Skin of body (tissue), 2 donors: ENCODE results near the gene BRAT1. TPM values are rescaled to one million over a fixed set of nuclear protein-coding genes. Genes with fewer than 3 reads are reported as not detected.
"Not testable (repeated sequence)": the region's sequence is repeated elsewhere in the genome, so short reads cannot be mapped to it uniquely, and the experiment has no call there.

ENCODE experiments used
- DNase-seq: peaks from one replicate; lab custom pipeline; 2025; lab: John Stamatoyannopoulos, UW
- total RNA-seq: library from RNA; depleted of rRNA; stranded (reverse); fragments of >200 nt; gene quantifications from one replicate; pipeline ENCODE4 v1.2.3, GENCODE V29; 2014

The BRAT1 gene
- total RNA-seq, 1 donor from 2014 or later, result 17.4 TPM

DNA sequence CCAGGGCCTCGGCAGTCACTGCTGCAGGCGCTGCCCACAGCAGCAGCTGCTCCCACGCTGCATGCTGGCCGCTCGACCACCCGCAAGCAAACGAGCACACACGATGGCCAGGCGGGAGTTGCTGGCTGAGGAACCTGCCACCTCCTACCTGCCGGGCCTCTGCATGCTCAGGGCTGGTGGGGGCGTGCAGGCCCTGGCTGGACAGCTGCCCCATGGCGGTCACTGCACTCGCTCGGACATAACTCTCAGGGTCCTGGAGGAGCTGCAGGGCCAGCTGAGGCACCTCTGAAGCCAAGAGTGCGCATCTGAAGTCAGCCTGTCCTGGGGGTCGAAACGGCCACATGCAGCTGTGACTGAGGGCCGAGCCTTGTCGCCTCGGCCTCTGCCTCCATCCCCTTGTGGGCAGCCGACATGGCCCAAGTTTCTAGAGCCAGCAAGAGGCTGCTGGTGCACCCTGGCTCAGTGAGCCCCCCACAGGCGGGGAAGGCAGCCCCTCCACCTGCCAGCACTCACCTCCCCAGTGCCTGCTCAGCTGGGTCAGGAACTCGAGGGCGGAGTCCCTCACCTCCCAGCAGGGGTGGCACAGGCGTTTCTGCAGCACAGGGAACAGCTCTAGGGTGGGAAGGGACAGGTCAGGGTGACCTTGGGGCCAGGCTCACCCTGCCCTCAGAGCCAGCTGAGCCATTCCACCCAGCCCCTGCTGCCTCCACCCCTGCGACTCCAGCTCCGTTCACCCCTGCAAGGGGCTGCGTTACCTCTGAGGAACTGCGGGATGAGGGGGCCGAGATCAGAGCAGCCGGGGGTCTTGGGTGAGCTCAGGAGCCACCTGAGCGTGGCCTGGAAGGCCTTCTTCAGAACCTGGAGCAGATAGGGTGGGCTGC is 16.1 kb downstream of the BRAT1 start:
- no peak for DNase-seq

DNA sequence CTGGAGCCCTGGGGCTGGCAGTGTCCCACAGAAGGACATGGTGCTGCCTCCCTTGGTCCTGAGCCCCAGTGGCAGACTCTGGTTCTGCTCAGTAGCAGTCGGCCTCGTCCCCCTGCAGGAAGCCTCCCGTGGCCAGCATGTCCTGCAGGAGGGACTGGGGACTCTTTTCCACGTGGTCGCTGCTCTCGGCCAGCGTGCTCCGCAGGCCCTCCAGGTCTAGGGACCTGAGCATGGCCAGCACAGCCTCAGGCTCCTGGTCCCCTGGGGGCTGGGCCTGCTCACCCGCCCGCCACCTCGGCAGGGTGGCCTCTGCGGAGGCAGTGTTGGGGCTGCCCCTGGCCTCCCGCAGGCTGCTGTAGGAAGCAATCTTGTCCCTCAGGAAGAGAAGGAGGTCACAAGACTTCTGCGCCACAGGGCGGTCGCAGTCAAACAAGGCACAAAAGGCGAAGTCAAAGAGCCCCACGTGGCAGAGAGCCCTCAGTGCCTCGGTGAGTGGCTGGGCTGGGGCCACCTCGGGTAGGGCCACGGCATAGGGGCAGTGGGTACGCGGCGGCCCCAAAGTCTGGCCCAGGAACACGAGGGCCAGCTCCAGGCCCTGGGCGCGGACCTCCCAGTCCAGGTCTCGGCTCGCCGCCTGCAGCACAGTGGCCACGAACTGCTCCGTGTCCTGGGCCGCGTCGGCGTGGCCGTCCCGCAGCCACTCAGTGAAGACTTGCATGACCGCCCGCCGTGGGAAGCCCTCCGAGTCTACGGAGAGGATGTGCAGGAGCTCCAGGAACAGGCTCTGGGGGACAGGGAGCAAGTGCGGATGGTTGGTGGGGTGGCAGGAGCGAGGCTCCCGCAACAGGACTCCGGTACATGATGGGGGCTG is 17.1 kb downstream of the BRAT1 start:
- no peak for DNase-seq

DNA sequence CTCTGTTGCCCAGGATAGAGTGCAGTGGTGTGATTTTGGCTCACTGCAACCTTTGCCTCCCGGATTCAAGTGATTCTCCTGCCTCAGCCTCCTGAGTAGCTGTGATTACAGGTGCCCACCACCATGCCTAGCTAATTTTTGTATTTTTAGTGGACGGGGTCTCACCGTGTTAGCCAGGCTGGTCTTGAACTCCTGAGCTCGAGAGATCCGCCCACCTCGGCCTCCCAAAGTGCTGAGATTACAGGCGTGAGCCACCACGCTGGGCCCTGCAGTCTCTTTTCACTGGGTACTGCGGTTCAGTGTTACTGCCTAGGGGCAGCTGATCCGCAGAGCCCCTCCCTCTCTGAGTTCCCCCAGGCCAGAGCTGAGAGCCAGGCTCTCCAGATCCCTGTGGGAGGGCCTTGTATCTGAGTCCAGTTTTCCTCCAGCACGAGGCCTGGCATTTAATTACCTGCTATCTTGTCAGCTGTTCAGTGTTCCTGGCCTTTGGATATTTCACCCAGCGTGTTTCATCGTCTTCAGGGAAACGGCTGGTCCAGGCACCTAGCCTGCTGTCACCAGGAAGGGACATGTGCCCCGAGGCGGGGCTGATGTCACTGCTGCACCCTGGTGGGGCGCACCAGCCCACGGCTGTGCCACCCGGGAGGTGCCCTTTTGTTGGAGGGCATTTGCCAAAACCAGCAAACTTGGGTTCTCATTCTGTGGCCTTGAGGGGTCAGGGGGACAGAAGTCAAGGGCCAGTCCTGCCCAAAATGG is 19.3 kb downstream of the BRAT1 start:
- DNase-seq, result not testable (repeated sequence)

DNA sequence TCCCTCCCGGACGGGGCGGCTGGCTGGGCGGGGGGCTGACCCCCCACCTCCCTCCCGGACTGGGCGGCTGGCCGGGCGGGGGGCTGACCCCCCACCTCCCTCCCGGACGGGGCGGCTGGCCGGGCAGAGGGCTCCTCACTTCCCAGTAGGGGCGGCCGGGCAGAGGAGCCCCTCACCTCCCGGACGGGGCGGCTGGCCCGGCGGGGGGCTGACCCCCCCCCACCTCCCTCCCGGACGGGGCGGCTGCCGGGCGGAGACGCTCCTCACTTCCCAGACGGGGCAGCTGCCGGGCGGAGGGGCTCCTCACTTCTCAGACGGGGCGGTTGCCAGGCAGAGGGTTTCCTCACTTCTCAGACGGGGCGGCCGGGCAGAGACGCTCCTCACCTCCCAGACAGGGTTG is 21.1 kb downstream of the BRAT1 start:
- not testable (repeated sequence) for DNase-seq

DNA sequence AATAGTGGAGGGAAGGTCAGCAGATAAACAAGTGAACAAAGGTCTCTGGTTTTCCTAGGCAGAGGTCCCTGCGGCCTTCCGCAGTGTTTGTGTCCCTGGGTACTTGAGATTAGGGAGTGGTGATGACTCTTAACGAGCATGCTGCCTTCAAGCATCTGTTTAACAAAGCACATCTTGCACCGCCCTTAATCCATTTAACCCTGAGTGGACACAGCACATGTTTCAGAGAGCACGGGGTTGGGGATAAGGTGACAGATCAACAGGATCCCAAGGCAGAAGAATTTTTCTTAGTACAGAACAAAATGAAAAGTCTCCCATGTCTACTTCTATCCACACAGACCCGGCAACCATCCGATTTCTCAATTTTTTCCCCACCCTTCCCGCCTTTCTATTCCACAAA is 21.8 kb downstream of the BRAT1 start:
- not testable (repeated sequence) for DNase-seq

DNA sequence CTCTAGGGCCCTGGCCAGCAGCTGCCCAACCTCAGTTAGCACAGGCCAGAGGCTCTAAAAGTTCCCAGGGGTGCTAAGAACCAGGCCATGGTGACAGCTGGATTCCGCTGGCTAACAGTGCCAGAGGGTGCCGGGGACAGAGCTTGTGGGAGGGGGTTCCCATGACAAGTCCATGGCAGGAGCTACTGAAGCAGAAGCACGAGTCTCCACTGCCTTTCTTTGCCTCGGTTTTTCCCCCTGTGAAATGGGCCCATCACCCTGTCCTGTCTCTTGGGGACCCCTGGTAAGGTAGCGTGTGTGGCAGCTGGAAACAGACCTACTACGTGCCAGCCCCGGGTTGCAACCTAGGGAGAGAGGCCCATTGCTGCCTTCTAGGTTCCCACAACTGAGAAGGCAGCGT is 22.5 kb downstream of the BRAT1 start:
- not testable (repeated sequence) for DNase-seq

DNA sequence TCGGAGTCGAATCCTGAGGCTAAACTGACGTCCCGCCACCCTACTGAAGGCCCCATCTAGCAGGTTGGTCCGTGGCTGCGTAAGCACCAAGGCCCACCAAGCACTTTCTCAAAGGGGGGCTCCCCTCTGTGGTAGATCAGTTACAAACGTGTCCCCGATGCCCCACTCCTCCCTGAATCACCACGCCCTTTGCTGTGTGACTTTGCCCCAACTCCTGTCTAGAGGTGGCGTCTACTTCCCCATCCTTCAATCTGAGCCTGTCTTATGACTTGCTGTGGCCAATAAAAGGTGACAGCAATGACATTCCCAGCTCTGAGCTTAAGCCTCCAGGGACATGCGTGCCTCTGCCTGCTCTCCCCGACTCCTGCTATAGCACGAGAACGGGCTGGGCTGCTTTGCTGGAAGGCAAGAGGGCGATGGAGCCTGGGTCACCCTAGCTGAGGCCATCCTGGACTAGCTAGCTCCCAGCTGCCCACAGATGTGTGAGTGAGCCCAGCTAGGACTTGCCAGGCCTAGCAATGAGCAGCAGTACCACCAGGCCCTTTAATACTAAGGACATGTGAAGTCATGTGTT is 23.0 kb downstream of the BRAT1 start:
- DNase-seq, result not testable (repeated sequence)

DNA sequence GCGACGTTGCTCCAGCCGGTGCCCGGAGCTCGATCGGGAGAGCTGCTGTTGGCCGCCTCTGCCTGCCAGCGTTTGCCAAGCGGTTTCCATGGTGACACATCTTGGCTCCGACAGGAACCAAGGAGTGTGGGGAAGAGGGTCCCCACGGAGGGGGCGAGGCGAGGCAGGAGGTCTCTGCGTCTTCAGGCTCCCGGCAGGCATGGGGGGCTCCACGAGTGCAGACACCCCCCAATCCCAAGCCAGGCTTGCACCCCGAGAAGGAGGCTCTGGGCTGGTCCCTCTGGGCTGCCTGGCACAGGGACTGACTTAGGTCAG is 23.6 kb downstream of the BRAT1 start:
- not testable (repeated sequence) for DNase-seq

DNA sequence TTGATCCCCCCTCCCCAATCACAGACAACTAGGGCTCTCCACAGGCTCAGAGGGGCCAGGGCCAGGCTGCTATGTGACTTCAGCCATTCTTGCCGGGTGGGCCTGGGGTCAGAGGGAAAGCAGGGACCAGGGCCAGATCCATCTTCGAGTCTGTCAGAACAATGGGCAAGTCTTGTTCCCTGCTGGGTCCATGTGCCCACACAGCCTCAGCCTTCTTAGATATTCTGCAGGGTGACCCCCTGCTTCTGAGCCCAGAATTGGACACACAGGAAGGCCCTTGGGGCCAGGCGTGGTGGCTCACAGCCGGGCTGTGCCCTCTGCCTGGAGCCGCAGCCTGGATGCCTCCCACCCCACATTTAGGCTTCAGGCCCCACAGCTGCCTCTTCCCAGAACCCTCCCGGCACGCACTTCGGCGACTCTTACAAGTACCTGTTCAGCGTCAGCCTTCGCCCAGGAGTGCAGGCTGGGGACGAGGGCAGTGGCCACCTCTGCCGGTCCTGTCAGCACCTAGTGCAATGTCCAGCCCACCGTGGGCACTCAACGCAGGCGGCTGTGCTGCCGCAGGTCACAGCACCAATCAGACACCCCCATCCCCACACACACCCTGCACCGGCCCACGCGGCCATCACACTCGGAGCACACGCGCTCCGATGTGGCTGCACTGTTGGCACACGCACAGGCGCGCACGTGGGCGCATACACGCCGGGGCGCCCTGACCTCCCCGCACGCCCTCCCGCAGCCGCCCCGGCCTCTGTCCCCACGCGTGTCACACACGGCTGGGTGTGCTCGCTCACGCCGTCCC is 24.1 kb downstream of the BRAT1 start:
- DNase-seq, result not testable (repeated sequence)

DNA sequence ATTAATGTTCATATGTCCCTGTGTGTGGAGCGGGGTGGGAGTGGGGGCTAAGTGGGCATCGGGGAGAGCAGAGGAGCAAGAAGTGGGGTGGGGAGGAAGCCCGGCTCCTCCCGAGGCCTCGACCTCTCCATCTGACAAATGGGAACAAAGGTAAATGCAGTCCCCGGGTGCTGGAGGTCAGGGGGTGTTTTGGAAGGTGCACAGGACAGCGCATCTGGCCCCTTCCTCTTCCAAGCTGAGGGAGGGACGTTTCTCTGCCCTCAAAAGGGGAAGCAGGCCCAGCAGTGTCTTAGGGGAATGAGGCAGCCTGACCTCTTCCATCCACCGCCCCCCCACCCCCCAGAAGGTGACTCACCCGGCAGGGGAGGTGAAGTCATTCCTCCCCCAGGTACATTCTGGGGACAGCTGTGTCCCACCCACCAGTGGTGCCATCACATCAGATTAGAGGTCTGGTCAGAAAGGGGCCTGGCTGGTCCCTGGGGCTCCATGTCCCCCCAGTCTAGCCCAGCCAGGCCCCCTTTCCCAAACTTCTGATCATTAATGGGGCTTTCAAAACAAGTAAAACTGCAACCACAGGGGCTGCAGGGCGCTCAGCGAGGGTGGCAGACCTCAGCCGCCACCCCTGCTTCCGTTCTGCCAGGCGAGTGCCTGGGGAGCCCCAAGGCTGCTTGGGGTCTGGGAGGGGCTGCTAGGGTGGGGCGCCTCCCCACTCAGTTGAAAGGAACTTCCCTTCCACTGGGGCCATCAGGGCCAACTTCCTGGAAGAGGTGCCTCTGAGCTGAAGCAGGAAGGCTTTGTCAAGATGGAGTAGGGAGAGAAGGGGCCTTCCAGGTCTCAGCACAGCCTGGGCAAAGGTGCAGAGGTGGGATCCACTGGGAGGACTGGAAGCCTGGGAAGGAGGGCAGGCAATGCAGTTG is 25.0 kb downstream of the BRAT1 start:
- DNase-seq, result no peak

DNA sequence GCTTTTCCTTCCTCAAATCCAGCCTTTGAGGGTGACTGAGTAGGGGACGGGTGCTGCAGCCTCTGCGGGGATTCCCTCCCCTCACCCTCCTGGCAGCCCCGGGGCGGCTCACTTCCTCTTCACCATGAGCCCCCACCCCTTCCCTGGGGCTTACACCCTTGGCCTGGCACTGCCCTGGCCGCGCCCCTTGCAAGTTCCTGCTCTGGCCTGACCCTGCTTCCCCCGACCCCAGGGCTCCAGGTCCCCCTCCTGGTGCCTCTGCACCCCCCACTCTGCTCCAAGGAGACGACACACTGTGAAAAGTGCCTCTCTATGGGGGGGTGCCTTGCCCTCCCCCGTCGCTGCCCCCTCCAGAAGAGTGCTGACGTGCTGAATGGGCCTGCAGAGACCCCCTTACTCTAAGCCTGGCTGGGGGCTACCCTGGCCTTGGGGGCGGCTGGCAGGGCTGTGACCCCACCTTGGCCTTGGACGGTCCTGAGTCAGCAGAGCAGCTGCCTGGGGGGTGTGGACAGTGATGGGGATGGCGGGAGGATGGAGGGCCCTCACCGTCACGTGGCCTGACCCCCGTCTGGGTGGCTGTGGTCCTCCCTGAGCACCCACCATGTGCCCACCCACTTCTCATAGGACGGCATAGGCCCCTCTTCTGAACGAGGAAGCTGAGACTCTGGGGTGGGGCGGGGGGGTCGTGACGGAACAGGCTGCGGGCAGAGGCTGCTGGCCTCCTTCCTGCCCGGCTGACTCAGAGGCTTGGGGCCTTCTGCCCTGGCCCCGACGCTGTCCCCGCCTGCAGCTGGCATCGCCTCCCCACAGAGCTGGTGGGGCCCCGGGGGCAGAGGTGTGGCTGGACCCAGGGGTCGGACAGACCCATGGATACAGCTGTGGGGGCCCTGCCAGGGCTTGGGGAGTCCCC is 25.9 kb downstream of the BRAT1 start:
- no peak for DNase-seq

DNA sequence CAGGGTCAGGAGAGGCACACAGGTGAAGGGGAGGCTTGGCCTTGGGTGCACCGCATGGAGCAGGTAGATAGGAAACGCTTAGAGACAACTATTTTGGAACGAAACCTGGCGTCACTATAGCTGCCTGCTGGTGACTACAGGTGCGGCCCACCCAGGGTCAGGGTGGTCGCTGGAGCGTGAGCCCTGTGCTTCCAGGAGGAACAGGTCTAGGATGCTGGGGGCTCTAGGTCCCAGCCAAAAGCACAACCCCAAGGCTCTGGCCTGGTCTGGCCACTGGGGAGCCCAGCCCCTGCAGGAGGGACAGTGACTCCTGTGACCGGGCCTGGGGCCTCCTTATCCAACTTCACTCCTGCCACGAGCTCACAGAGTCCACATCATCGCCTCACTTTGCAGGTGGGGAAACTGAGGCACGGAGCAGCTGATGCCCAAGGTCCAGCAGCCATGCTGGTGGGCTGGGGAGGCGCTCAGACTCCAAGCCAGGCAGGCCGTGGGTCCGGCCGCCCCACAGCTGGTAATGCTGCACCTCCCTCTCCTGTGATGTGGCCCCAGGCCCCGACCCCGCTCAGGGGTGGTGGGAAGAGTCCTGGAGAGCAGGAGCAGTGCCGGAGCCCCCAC is 26.7 kb downstream of the BRAT1 start:
- DNase-seq, result no peak

DNA sequence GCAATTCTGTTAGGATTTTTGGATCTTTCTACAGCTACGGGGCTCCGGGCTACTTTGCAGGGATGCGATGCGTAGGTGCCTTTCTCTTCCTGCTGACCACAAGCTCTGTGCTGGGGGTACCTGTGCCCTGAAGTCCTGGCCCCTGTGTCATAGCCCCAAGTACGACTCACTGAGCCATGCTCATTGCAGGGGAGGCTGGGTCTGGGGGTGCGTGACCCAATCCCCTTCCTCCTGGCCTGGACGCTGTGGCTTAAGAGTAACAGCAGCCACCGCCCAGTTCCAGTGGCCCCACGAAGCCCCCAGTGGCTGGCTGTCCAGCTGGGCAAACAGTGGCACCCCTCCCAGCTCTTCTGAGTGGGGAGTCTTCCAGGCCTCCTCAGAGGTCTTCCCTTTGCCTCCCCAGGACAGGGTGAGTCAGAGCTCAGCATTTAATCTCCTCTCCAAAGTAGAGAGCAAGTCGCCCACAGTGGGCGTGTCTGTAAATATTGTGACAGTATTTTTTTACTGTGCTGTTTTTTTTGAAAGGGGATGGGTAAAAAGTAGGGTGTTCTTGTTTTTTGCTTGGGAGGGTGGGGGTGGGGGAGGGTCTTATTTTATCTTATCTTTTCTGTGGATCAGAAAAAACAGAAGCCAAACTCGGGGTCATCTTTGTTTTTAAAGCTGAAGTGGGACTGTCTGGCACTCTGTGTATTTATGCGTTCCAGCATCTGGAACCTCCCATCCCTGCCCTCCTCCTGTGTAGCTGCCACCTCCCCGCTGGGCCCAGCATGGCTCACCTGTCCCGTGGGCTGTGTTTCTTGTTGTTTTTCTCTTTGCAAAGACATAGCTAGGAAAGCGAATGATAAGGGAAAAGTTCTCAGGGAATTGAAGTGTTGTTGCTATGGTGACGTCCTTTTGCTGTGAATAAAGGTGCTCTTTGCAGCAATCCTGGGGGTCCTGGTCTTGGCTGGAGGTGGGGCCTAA is 27.5 kb downstream of the BRAT1 start:
- no peak for DNase-seq

DNA sequence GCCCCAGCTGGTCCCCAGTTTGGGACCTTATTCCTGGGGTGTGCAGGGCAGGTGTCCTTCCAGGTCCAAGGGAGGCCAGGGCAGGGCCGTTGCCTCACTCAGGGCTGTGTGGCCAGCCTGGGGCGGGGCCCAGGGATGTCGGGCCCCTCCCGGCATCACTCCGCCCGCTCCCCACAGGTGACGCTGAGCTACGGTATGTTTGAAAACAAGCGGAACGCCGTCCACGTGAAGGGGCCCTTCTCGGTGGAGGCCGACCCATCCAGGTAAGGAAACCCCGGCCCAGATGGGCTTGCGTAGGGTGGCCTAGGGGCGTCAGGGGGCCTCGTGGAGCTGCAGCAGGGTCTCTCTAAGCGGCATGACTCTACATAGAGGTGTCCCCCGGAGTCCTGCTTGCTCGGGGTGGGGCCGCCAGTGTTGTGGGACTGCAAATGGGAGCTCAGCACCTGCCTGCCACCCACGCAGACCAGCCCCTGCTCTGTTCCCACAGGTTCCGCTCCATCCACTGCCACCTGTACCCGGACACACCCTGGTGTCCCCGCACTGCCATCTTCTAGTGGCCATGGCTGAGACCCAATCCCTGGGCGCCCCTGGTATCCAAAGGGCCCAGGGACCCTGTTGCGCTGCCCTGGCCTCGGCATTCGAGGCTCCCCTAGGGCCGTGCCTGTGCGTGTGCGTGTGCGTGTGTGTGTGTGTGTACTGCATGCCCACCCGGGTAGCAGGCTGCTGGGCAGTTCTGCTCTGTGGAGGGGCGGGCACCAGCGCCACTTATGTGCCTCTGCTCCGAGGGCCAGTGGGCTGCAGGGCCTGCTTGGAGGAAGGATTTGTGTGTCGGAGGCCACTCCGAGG is 28.4 kb downstream of the BRAT1 start:
- DNase-seq, result no peak

DNA sequence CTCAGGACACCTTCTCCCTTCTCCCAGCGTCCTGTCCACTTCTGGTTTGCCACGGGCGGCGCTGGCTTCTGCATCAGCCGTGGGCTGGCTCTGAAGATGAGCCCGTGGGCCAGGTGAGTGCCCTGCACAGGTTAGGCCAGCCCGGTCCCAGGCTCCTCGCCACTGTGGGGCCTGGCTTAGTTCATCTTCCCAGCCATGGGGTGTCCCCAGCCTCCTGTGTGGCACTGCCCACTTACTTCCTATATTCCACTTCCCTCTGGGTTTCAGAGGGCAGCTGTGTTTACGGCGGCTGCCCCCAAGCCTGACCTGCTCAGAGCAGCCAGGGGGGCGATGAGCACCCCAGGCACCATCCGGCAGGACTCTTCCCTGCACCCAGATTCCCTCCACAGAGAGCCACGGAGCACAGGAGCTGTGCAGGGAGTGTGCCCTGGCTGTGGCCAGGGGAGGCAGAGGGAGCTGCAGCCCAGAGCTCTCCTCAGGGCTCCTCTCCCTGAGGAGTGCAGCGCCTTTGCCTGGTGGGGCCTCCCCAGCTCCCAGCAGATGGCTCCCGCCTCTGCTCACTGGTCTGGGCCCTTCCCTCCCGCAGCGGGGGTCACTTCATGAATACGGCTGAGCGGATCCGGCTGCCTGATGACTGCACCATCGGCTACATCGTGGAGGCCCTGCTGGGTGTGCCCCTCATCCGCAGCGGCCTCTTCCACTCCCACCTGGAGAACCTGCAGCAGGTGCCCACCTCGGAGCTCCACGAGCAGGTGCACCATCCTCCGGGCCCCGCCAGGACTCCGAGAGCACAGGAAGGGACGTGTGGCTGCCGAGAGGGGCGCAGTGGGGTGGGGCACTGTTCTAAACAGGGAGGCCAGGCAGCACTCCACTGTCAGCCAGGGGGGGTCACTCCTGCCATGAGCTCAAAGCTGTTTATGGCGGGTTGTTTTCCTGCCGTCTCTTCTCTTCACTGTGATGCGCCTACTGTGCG is 29.4 kb downstream of the BRAT1 start:
- DNase-seq, result no peak
